GM12878 (cell line): ENCODE data around the gene TRIM71. TPM values are rescaled to one million over a fixed set of nuclear protein-coding genes. Genes with fewer than 3 reads are reported as not detected.
"Not testable (repeated sequence)": the region's sequence is repeated elsewhere in the genome, so short reads cannot be mapped to it uniquely, and the experiment has no call there.

Source experiments
- ATAC-seq: fragments of 200-7000 bp; cut with Tn5 transposase; 3 replicates; pipeline ENCODE4 v1.9.1; 2020; ENCODE audit warnings: mild to moderate bottlenecking, moderate library complexity
- BruUV-seq: library from RNA; stranded (reverse); fragments of 400-500 nt; replicated peaks from 2 replicates; lab custom pipeline; 2021; lab: Mats Ljungman, UMichigan
- CTCF ChIA-PET: fragments of 300-600 bp; sonication (Branson Sonifier 250); formaldehyde crosslinking; extraction: SDS; loops from one replicate; lab custom pipeline; 2021; ENCODE audit warnings: inconsistent platforms; lab: Yijun Ruan, JAX
- POLR2A ChIA-PET: fragments of 350-600 bp; formaldehyde crosslinking; extraction: SDS; loops from one replicate; lab custom pipeline; 2021; ENCODE audit warnings: inconsistent platforms; lab: Charles Lee
- RAD21 ChIA-PET: fragments of 300-600 bp; sonication (Branson Sonifier 250); formaldehyde crosslinking; loops from one replicate; lab custom pipeline; 2023; ENCODE audit warnings: antibody characterized with exemption; ENCODE audit not compliant: unreplicated experiment; lab: Charles Lee
- SMC1A ChIA-PET: fragments of 300-600 bp; sonication (Branson Sonifier 250); formaldehyde crosslinking; loops from one replicate; lab custom pipeline; 2023; ENCODE audit not compliant: unreplicated experiment, uncharacterized antibody; lab: Charles Lee
- DNase-seq: peaks from one replicate; pipeline ENCODE4 v3.0.0-alpha.2; 2011; ENCODE audit warnings: low read depth, low spot score
- FAIRE-seq: peaks from 3 replicates; lab custom pipeline; 2011; peaks lifted over from hg19 to GRCh38; lab: Jason Lieb, UNC
- H2AFZ ChIP-seq: 2 replicates; pipeline ENCODE4 v1.6.0; 2011; ENCODE audit warnings: low read depth, low read length, control low read depth; ENCODE audit not compliant: control insufficient read depth
- H3K27ac ChIP-seq: 2 replicates; pipeline ENCODE4 v1.5.1; 2011; ENCODE audit warnings: control low read depth; ENCODE audit not compliant: control insufficient read depth, insufficient read depth
- H3K27me3 ChIP-seq, 2 experiments: replicated peaks in 1 of 2; 2 replicates each; pipeline versions ENCODE4 v1.6.0 to v1.6.1; 2011; ENCODE audit warnings: low read length in 1 of 2; ENCODE audit not compliant: control insufficient read depth in 2 of 2, insufficient read depth in 2 of 2
- H3K36me3 ChIP-seq, 2 experiments: 2 replicates each; pipeline ENCODE4 v1.5.1; 2011; ENCODE audit warnings: low read length in 1 of 2; ENCODE audit not compliant: control insufficient read depth in 2 of 2, insufficient read depth in 2 of 2
- H3K4me1 ChIP-seq: 2 replicates; pipeline ENCODE4 v1.6.1; 2011; ENCODE audit warnings: mild to moderate bottlenecking, low read length, moderate library complexity, mixed read lengths; ENCODE audit not compliant: control insufficient read depth, insufficient read depth
- H3K4me2 ChIP-seq: 2 replicates; pipeline ENCODE4 v1.6.0; 2011; ENCODE audit warnings: control low read depth; ENCODE audit not compliant: control insufficient read depth, insufficient read depth
- H3K4me3 ChIP-seq: fragments of 200-600 bp; sonication (generic); 2 replicates; pipeline ENCODE4 v1.5.1; 2016
- H3K79me2 ChIP-seq: 2 replicates; pipeline ENCODE4 v1.6.0; 2011; ENCODE audit warnings: low read length; ENCODE audit not compliant: control insufficient read depth, insufficient read depth
- H3K9ac ChIP-seq: 2 replicates; pipeline ENCODE4 v1.8.0; 2011; ENCODE audit warnings: low read length, control low read depth, mixed read lengths; ENCODE audit not compliant: control insufficient read depth, insufficient read depth
- H3K9me3 ChIP-seq: replicated peaks from 3 replicates; pipeline ENCODE4 v1.5.1; 2011; ENCODE audit warnings: mild to moderate bottlenecking, low read length; ENCODE audit not compliant: control insufficient read depth, insufficient read depth
- H4K20me1 ChIP-seq: 2 replicates; pipeline ENCODE4 v1.6.0; 2011; ENCODE audit not compliant: control insufficient read depth, insufficient read depth
- CBFB ChIP-seq: IDR thresholded peaks from 2 replicates; pipeline ENCODE4 v1.6.1; 2016; ENCODE audit warnings: antibody characterized with exemption, low read depth
- IKZF1 ChIP-seq: fragments of 450-650 bp; conservative IDR thresholded peaks from 2 replicates; pipeline ENCODE4 v1.6.1; 2017; ENCODE audit warnings: antibody characterized with exemption, mild to moderate bottlenecking
- IRF3 ChIP-seq: fragments of 450-650 bp; IDR thresholded peaks from 2 replicates; pipeline ENCODE4 v1.6.1; 2014; ENCODE audit warnings: mild to moderate bottlenecking
- IRF4 ChIP-seq: IDR thresholded peaks from 2 replicates; pipeline ENCODE4 v1.6.1; 2011; ENCODE audit warnings: low read depth, low read length
- KLF5 ChIP-seq: fragments of 450-650 bp; IDR thresholded peaks from 2 replicates; pipeline ENCODE4 v1.6.1; 2014; ENCODE audit warnings: mild to moderate bottlenecking; ENCODE audit not compliant: partially characterized antibody
- MLLT1 ChIP-seq: fragments of 450-650 bp; IDR thresholded peaks from 2 replicates; pipeline ENCODE4 v1.6.1; 2016; ENCODE audit warnings: mild to moderate bottlenecking
- MXI1 ChIP-seq: fragments of 150-350 bp; IDR thresholded peaks from 2 replicates; pipeline ENCODE4 v1.6.1; 2011; ENCODE audit warnings: low read depth, mild to moderate bottlenecking, inconsistent platforms, low read length, improper control_type of control experiment
- RB1 ChIP-seq: fragments of 450-650 bp; formaldehyde crosslinking; IDR thresholded peaks from 2 replicates; pipeline ENCODE4 v1.6.1; 2017; ENCODE audit warnings: mild to moderate bottlenecking, borderline replicate concordance
- ZNF622 ChIP-seq: fragments of 450-650 bp; IDR thresholded peaks from 2 replicates; pipeline ENCODE4 v1.6.1; 2017; ENCODE audit warnings: mild to moderate bottlenecking, inconsistent platforms
- WGBS: methylation state at CpG from one replicate; pipeline ENCODE4 v1.1.6; 2016; ENCODE audit warnings: low lambda C conversion rate; ENCODE audit not compliant: insufficient replicate concordance, insufficient coverage; ENCODE audit errors: missing lambda C conversion rate; 5-methylcytosine and 5-hydroxymethylcytosine counted together
- in situ Hi-C: fragments of 300-500 bp; cut with MboI; formaldehyde crosslinking; loops from 9 replicates; pipeline ENCODE4 v1.14.3; 2018; ENCODE audit warnings: mixed read lengths
- intact Hi-C: fragments of 100-400 bp; cut with micrococcal nuclease; formaldehyde crosslinking; loops from one replicate; pipeline ENCODE4 v1.14.2; 2022; ENCODE audit not compliant: unreplicated experiment
- polyA plus RNA-seq, 11 experiments: library from polyadenylated mRNA; depleted of rRNA in 4 of 11; unstranded in 6 of 11; stranded (reverse) in 5 of 11; fragments of >200 nt; fragmentation: Nextera tagmentation in 4 of 11; fragmentation: Illumina TruSeq in 1 of 11; extraction: Ambion mirVana in 4 of 11; extraction: Trizol in 1 of 11; gene quantifications; 1 replicate in 1 of 11; 2 replicates in 10 of 11; pipeline versions ENCODE4 v1.2.1 to v1.2.3, GENCODE V29; 2011 to 2016; ENCODE audit warnings: inconsistent platforms in 2 of 11, missing spikeins in 2 of 11, low read depth in 1 of 11
- total RNA-seq, 4 experiments: library from RNA; depleted of rRNA in 3 of 4; stranded (reverse); fragments of >200 nt in 3 of 4; fragmentation: Illumina TruSeq in 1 of 4; extraction: Trizol in 1 of 4; gene quantifications; 2 replicates each; pipeline versions ENCODE4 v1.2.1 to v1.2.3, GENCODE V29; 2013 to 2021

The TRIM71 gene
- total and polyA plus RNA-seq, 10 of the 15 experiments (the other 5 are each of a cell fraction or from before 2014, with no cell fraction given): 0.02 to 1.8 (median 0.16) TPM

DNA sequence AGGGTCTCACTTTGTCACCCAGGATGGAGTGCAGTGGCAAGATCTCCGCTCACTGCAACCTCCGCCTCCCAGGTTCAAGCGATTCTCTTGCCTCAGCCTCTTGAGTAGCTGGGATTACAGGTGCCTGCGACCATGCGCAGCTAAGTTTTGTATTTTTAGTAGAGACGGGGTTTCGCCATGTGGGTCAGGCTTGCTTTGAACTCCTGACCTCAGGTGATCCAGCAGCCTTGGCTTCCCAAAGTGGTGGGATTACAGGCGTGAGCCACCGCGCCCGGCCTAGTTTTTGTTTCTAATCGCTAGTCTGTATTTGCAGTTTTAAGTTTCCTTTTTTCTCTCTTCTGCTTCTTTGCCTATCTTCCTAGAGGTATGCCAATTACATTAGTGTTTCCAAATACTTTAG is 127.8 kb downstream of the TRIM71 start:
- H3K36me3 ChIP-seq, SMC1A ChIA-PET, H3K4me2 ChIP-seq, H2AFZ ChIP-seq, H3K9ac ChIP-seq, H4K20me1 ChIP-seq, H3K9me3 ChIP-seq, H3K79me2 ChIP-seq, BruUV-seq, H3K4me3 ChIP-seq, in situ Hi-C loops, FAIRE-seq, DNase-seq, H3K27ac ChIP-seq, ATAC-seq, H3K27me3 ChIP-seq, POLR2A ChIA-PET, H3K4me1 ChIP-seq: not testable (repeated sequence)
- intact Hi-C loops: loop anchor here (5.0 kb wide), 1 partner anchor 182 kb away; no protein-coding TSS in a partner anchor
- ChIA-PET CTCF (interaction anchor here (1.0 to 7.7 kb wide), 2 partner anchors 126 to 841 kb away, joined by 3 to 182 read pairs; no protein-coding TSS in a partner anchor), RAD21 (interaction anchor here (6.2 kb wide), 1 partner anchor 128 kb away, joined by 67 read pairs; no protein-coding TSS in a partner anchor)
- 90% methylated on average over 12 of the region's 12 CpGs for WGBS

GRCh38 chr3:32946973-32947788 is 129.4 kb downstream of the TRIM71 start:
- Histone ChIP-seq H2AFZ (peak overlapping the region; percentile 20; the same call in 1 of the 2 replicates), H4K20me1 (no peaks in the 10 kb centered on the region), H3K4me1 (peaks cover 7% of the 10 kb centered on the region; the same call in 1 of the 2 replicates), H3K4me3 (no peak overlapping the region), H3K36me3 (no peaks in the 10 kb centered on the region), H3K9me3 (no peaks in the 10 kb centered on the region), H3K4me2 (no peak overlapping the region), H3K9ac (no peak overlapping the region), H3K79me2 (no peaks in the 10 kb centered on the region), H3K27ac (no peak overlapping the region), H3K27me3 (no peaks in the 10 kb centered on the region)
- SMC1A ChIA-PET: interaction anchor here (0.8 to 5.8 kb wide), 14 partner anchors 103 to 840 kb away, joined by 3 to 92 read pairs (median 4); no protein-coding TSS in a partner anchor
- no peak for DNase-seq
- intact Hi-C loops: loop anchor here (1.0 to 5.0 kb wide), 6 partner anchors 83 to 425 kb away; no protein-coding TSS in a partner anchor
- peak; percentile 47 for ATAC-seq
- RAD21 ChIA-PET: interaction anchor here (0.8 to 6.2 kb wide), 13 partner anchors 13 to 840 kb away, joined by 3 to 67 read pairs (median 5); no protein-coding TSS in a partner anchor
- in situ Hi-C loops: no loop called here
- CTCF ChIA-PET: interaction anchor here (0.7 to 7.7 kb wide), 31 partner anchors 12 to 840 kb away, joined by 3 to 182 read pairs (median 4); no protein-coding TSS in a partner anchor
- no TSS peak for BruUV-seq
- WGBS: 49% methylated on average over 5 of the region's 5 CpGs
- POLR2A ChIA-PET: no interaction called here
- FAIRE-seq: no peak
- no peak for TF ChIP-seq KLF5
- no peak for TF ChIP-seq MLLT1
- no peak for TF ChIP-seq IRF3
- no peak for TF ChIP-seq MXI1
- TF ChIP-seq IKZF1: no peak
- no peak for TF ChIP-seq IRF4
- TF ChIP-seq ZNF622: no peak
- no peak for TF ChIP-seq CBFB
- TF ChIP-seq RB1: no peak
